Smooth muscle cell (in vitro differentiated cells): ENCODE data around the gene GGA2. TPM values are rescaled to one million over a fixed set of nuclear protein-coding genes. Genes with fewer than 3 reads are reported as not detected.

Experiments used
- DNase-seq: peaks from one replicate; lab custom pipeline; 2025; ENCODE audit not compliant: unreplicated experiment; lab: John Stamatoyannopoulos, UW
- H2AFZ ChIP-seq: fragments of 200-600 bp; sonication (generic); 2 replicates; pipeline ENCODE4 v1.6.0; 2016; ENCODE audit warnings: antibody characterized with exemption, low read depth, mild to moderate bottlenecking
- H3F3A ChIP-seq: fragments of 200-600 bp; sonication (generic); 2 replicates; pipeline ENCODE4 v1.6.0; 2017; ENCODE audit warnings: antibody characterized with exemption, low read depth
- H3K27ac ChIP-seq: fragments of 200-600 bp; sonication (generic); 2 replicates; pipeline ENCODE4 v1.5.1; 2016; ENCODE audit warnings: low read depth, mild to moderate bottlenecking
- H3K27me3 ChIP-seq: fragments of 200-600 bp; sonication (generic); 2 replicates; pipeline ENCODE4 v1.6.1; 2016; ENCODE audit warnings: low read depth, mild to moderate bottlenecking
- H3K36me3 ChIP-seq: fragments of 200-600 bp; sonication (generic); 2 replicates; pipeline ENCODE4 v1.5.1; 2016; ENCODE audit warnings: low read depth
- H3K4me1 ChIP-seq: fragments of 200-600 bp; sonication (generic); 2 replicates; pipeline ENCODE4 v1.5.1; 2016; ENCODE audit warnings: low read depth
- H3K4me2 ChIP-seq: fragments of 200-600 bp; sonication (generic); 2 replicates; pipeline ENCODE4 v1.6.0; 2016; ENCODE audit warnings: mild to moderate bottlenecking
- H3K4me3 ChIP-seq: fragments of 200-600 bp; sonication (generic); 2 replicates; pipeline ENCODE4 v1.5.1; 2016; ENCODE audit warnings: mild to moderate bottlenecking
- H3K79me2 ChIP-seq: fragments of 200-600 bp; sonication (generic); 2 replicates; pipeline ENCODE4 v1.6.0; 2016; ENCODE audit warnings: low read depth, mild to moderate bottlenecking
- H3K9ac ChIP-seq: fragments of 200-600 bp; sonication (generic); 2 replicates; pipeline ENCODE4 v1.6.0; 2016; ENCODE audit warnings: low read depth
- H3K9me3 ChIP-seq: fragments of 200-600 bp; sonication (generic); replicated peaks from 2 replicates; pipeline ENCODE4 v1.5.1; 2016; ENCODE audit warnings: low read depth
- H4K20me1 ChIP-seq: fragments of 200-600 bp; sonication (generic); 2 replicates; pipeline ENCODE4 v1.6.0; 2016; ENCODE audit warnings: low read depth
- WGBS: methylation state at CpG from one replicate; pipeline ENCODE4 v1.1.7; 2016; ENCODE audit warnings: low lambda C conversion rate; 5-methylcytosine and 5-hydroxymethylcytosine counted together
- polyA plus RNA-seq: library from polyadenylated mRNA; unstranded; fragments of >200 nt; fragmentation: Nextera tagmentation; extraction: Ambion mirVana; gene quantifications from 2 replicates; pipeline ENCODE4 v1.2.1, GENCODE V29; 2016
- total RNA-seq: library from RNA; depleted of rRNA; stranded (reverse); fragments of >200 nt; gene quantifications from 2 replicates; pipeline ENCODE4 v1.2.3, GENCODE V29; 2014
- TF ChIP-seq, protein P1 (sequence below): fragments of 200-600 bp; sonication (generic); IDR thresholded peaks from 2 replicates; pipeline ENCODE4 v1.5.1; 2017; ENCODE audit warnings: borderline replicate concordance, mild to moderate bottlenecking, antibody characterized with exemption; ENCODE audit not compliant: insufficient read depth, poor library complexity, severe bottlenecking

Gene GGA2
- total and polyA plus RNA-seq, 2 experiments from 2014 or later = 32.2 to 42.5 TPM

- H3K9ac ChIP-seq = no peak overlapping the region
- no peaks in the 10 kb centered on the region for H3F3A ChIP-seq
- no peak overlapping the region for H3K4me3 ChIP-seq
- no peaks in the 10 kb centered on the region for H3K27me3 ChIP-seq
- 95% methylated on average over 2 of the region's 2 CpGs for WGBS
- no peak overlapping the region for H3K4me2 ChIP-seq
- H4K20me1 ChIP-seq = peaks cover 2% of the 10 kb centered on the region
- TF ChIP-seq, protein P1, sequence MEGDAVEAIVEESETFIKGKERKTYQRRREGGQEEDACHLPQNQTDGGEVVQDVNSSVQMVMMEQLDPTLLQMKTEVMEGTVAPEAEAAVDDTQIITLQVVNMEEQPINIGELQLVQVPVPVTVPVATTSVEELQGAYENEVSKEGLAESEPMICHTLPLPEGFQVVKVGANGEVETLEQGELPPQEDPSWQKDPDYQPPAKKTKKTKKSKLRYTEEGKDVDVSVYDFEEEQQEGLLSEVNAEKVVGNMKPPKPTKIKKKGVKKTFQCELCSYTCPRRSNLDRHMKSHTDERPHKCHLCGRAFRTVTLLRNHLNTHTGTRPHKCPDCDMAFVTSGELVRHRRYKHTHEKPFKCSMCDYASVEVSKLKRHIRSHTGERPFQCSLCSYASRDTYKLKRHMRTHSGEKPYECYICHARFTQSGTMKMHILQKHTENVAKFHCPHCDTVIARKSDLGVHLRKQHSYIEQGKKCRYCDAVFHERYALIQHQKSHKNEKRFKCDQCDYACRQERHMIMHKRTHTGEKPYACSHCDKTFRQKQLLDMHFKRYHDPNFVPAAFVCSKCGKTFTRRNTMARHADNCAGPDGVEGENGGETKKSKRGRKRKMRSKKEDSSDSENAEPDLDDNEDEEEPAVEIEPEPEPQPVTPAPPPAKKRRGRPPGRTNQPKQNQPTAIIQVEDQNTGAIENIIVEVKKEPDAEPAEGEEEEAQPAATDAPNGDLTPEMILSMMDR = no peak
- no peaks in the 10 kb centered on the region for H3K9me3 ChIP-seq
- no peak overlapping the region for H3K27ac ChIP-seq
- no peak for DNase-seq
- H2AFZ ChIP-seq = no peak overlapping the region
- H3K4me1 ChIP-seq = no peaks in the 10 kb centered on the region
- H3K79me2 ChIP-seq = no peaks in the 10 kb centered on the region
- peaks cover 10% of the 10 kb centered on the region for H3K36me3 ChIP-seq
Measured at GRCh38 chr16:23428351-23428750, 81.9 kb downstream of the GGA2 start.

- H2AFZ ChIP-seq = no peak overlapping the region
Measured at GRCh38 chr16:23424292-23424958, 85.9 kb downstream of the GGA2 start.

GRCh38 chr16:23423496-23424049 lies 86.7 kb downstream of the GGA2 start:
- H3F3A ChIP-seq = no peaks in the 10 kb centered on the region

More at GRCh38 chr16:23424292-23424958, 85.9 kb downstream of the GGA2 start:
- Histone ChIP-seq H3K9me3 (no peaks in the 10 kb centered on the region), H3K4me3 (no peak overlapping the region), H3F3A (no peaks in the 10 kb centered on the region), H3K27ac (no peak overlapping the region), H3K36me3 (no peaks in the 10 kb centered on the region), H3K79me2 (no peaks in the 10 kb centered on the region), H4K20me1 (peaks cover 3% of the 10 kb centered on the region), H3K4me2 (no peak overlapping the region), H3K27me3 (no peaks in the 10 kb centered on the region), H3K4me1 (no peaks in the 10 kb centered on the region), H3K9ac (no peak overlapping the region)
- WGBS = 89% methylated on average over 14 of the region's 14 CpGs
- no peak for DNase-seq
- TF ChIP-seq, protein P1 = no peak

More at GRCh38 chr16:23423496-23424049, 86.7 kb downstream of the GGA2 start:
- TF ChIP-seq, protein P1 = no peak
- Histone ChIP-seq H3K9ac (no peak overlapping the region), H3K4me3 (no peak overlapping the region), H4K20me1 (peaks cover 3% of the 10 kb centered on the region), H3K9me3 (no peaks in the 10 kb centered on the region), H3K4me2 (no peak overlapping the region), H3K27me3 (no peaks in the 10 kb centered on the region), H2AFZ (no peak overlapping the region), H3K27ac (no peak overlapping the region), H3K4me1 (no peaks in the 10 kb centered on the region), H3K79me2 (no peaks in the 10 kb centered on the region), H3K36me3 (no peaks in the 10 kb centered on the region)
- WGBS = 66% methylated on average over 11 of the region's 11 CpGs
- DNase-seq = no peak
